Fibroblast of peridontal ligament (primary cell): Measurements from ENCODE around the gene MACROD2.

Source experiments
- DNase-seq: peaks from one replicate; pipeline ENCODE4 v3.0.0-alpha.2; 2010; ENCODE audit errors: extremely low read depth

Gene MACROD2

GRCh38 chr20:14758356-14758755 is 763.0 kb downstream of the MACROD2 start:
- no peak for DNase-seq

- DNase-seq, result no peak
Observed at GRCh38 chr20:14759979-14760378, 764.7 kb downstream of the MACROD2 start.

- DNase-seq, result no peak
Observed at GRCh38 chr20:14761903-14762302, 766.6 kb downstream of the MACROD2 start.

- no peak for DNase-seq
Observed at GRCh38 chr20:14764511-14765369, 769.4 kb downstream of the MACROD2 start.

GRCh38 chr20:14765370-14765701 is 770.0 kb downstream of the MACROD2 start:
- no peak for DNase-seq

GRCh38 chr20:14773486-14773885 is 778.2 kb downstream of the MACROD2 start:
- DNase-seq, result no peak

GRCh38 chr20:14775778-14776177 is 780.5 kb downstream of the MACROD2 start:
- peak; percentile 72 for DNase-seq

- peak; percentile 4 for DNase-seq
Observed at GRCh38 chr20:14777591-14777990, 782.3 kb downstream of the MACROD2 start.

- DNase-seq, result no peak
Observed at GRCh38 chr20:14778096-14778495, 782.8 kb downstream of the MACROD2 start.

GRCh38 chr20:14778875-14779274 is 783.6 kb downstream of the MACROD2 start:
- peak; percentile 3 for DNase-seq

GRCh38 chr20:14780508-14780907 is 785.2 kb downstream of the MACROD2 start:
- DNase-seq, result no peak

- DNase-seq, result no peak
Observed at GRCh38 chr20:14782731-14783130, 787.4 kb downstream of the MACROD2 start.

- no peak for DNase-seq
Observed at GRCh38 chr20:14783766-14784165, 788.5 kb downstream of the MACROD2 start.

GRCh38 chr20:14785065-14785743 is 789.9 kb downstream of the MACROD2 start:
- no peak for DNase-seq

- no peak for DNase-seq
Observed at GRCh38 chr20:14790190-14790589, 794.9 kb downstream of the MACROD2 start.

- peak; percentile 67 for DNase-seq
Observed at GRCh38 chr20:14790771-14791620, 795.7 kb downstream of the MACROD2 start.

- no peak for DNase-seq
Observed at GRCh38 chr20:14792915-14793314, 797.6 kb downstream of the MACROD2 start.

GRCh38 chr20:14799545-14800216 is 804.4 kb downstream of the MACROD2 start:
- DNase-seq, result no peak

GRCh38 chr20:14800707-14801425 is 805.5 kb downstream of the MACROD2 start:
- no peak for DNase-seq

- no peak for DNase-seq
Observed at GRCh38 chr20:14801591-14802325, 806.4 kb downstream of the MACROD2 start.
